GM19238 (cell line): Measurements from ENCODE around the gene PLCB4.

Experiments used
- DNase-seq: peaks from one replicate; pipeline ENCODE4 v3.0.0; 2011; ENCODE audit warnings: low spot score; ENCODE audit not compliant: insufficient read length

Gene PLCB4

GRCh38 chr20:9392892-9393857, 324.3 kb downstream of the PLCB4 start:
- peak; percentile 14 for DNase-seq

GRCh38 chr20:9395971-9396370, 327.1 kb downstream of the PLCB4 start:
- no peak for DNase-seq

- peak; percentile 17 for DNase-seq
Measured at GRCh38 chr20:9397928-9398327, 329.0 kb downstream of the PLCB4 start.

- no peak for DNase-seq
Measured at GRCh38 chr20:9398882-9399281, 330.0 kb downstream of the PLCB4 start.

- DNase-seq = no peak
Measured at GRCh38 chr20:9399322-9399721, 330.4 kb downstream of the PLCB4 start.

- no peak for DNase-seq
Measured at GRCh38 chr20:9400171-9401025, 331.5 kb downstream of the PLCB4 start.

GRCh38 chr20:9401371-9401770, 332.5 kb downstream of the PLCB4 start:
- DNase-seq = no peak

- DNase-seq = no peak
Measured at GRCh38 chr20:9402141-9402540, 333.3 kb downstream of the PLCB4 start.

GRCh38 chr20:9402546-9402945, 333.7 kb downstream of the PLCB4 start:
- DNase-seq = no peak

GRCh38 chr20:9403448-9403847, 334.6 kb downstream of the PLCB4 start:
- DNase-seq = no peak

- peak; percentile 15 for DNase-seq
Measured at GRCh38 chr20:9407805-9408421, 339.0 kb downstream of the PLCB4 start.

GRCh38 chr20:9408422-9409300, 339.8 kb downstream of the PLCB4 start:
- DNase-seq = no peak

GRCh38 chr20:9409352-9409751, 340.5 kb downstream of the PLCB4 start:
- DNase-seq = no peak

- no peak for DNase-seq
Measured at GRCh38 chr20:9409981-9410380, 341.1 kb downstream of the PLCB4 start.

GRCh38 chr20:9411833-9412232, 342.9 kb downstream of the PLCB4 start:
- no peak for DNase-seq

- peak; percentile 14 for DNase-seq
Measured at GRCh38 chr20:9412309-9412708, 343.4 kb downstream of the PLCB4 start.

GRCh38 chr20:9413001-9413400, 344.1 kb downstream of the PLCB4 start:
- DNase-seq = no peak

GRCh38 chr20:9415426-9415825, 346.5 kb downstream of the PLCB4 start:
- DNase-seq = no peak

- DNase-seq = no peak
Measured at GRCh38 chr20:9416421-9416820, 347.5 kb downstream of the PLCB4 start.

- DNase-seq = no peak
Measured at GRCh38 chr20:9417665-9418064, 348.8 kb downstream of the PLCB4 start.
